Mammary epithelial cell (primary cell): Measurements from ENCODE around the gene ICE1.

Experiments
- EZH2 ChIP-seq: IDR thresholded peaks from 2 replicates; pipeline ENCODE4 v1.6.1; 2012; ENCODE audit warnings: low read length, inconsistent platforms, borderline replicate concordance
- TF ChIP-seq, protein P1 (sequence below), 2 donors: IDR thresholded peaks in 1 of 2; conservative IDR thresholded peaks in 1 of 2; 2 replicates each; pipeline ENCODE4 v1.5.1; 2011 to 2012; ENCODE audit warnings: inconsistent platforms in 2 of 2, low read length in 2 of 2, mild to moderate bottlenecking in 2 of 2, control low read depth in 1 of 2, low read depth in 1 of 2; ENCODE audit not compliant: insufficient read depth in 1 of 2; ENCODE audit errors: extremely low read depth in 1 of 2

DNA sequence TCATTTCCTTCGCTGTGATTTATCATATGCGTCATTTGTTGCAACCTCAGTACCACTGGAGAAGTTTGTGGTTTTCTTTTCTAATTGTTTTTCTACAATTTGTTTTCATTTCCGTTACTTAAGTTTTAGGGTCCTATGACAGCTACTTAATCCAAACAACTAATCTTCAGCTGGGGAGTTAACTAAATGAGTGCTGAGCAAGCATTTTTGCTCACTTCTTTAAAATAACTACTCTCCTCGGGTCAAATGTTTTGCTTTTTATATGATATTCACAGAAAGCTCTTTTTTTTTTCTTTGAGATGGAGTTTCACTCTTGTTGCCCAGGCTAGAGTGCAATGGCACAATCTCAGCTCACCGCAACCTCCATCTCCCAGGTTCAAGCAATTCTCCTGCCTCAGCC is 14.6 kb upstream of the ICE1 start:
- TF ChIP-seq, protein P1, sequence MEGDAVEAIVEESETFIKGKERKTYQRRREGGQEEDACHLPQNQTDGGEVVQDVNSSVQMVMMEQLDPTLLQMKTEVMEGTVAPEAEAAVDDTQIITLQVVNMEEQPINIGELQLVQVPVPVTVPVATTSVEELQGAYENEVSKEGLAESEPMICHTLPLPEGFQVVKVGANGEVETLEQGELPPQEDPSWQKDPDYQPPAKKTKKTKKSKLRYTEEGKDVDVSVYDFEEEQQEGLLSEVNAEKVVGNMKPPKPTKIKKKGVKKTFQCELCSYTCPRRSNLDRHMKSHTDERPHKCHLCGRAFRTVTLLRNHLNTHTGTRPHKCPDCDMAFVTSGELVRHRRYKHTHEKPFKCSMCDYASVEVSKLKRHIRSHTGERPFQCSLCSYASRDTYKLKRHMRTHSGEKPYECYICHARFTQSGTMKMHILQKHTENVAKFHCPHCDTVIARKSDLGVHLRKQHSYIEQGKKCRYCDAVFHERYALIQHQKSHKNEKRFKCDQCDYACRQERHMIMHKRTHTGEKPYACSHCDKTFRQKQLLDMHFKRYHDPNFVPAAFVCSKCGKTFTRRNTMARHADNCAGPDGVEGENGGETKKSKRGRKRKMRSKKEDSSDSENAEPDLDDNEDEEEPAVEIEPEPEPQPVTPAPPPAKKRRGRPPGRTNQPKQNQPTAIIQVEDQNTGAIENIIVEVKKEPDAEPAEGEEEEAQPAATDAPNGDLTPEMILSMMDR (conservative IDR thresholded peaks at IDR 0.05 in 1 of 2, IDR thresholded peaks at IDR 0.05 in 1 of 2; ENCODE audit: extremely low read depth in 1 of 2, insufficient read depth in 1 of 2, low read depth in 1 of 2, low read length in 2 of 2), result no peak
- no peak for TF ChIP-seq EZH2
